Hair follicle dermal papilla cell (primary cell): ENCODE data around the gene CAPN13. TPM values are rescaled to one million over a fixed set of nuclear protein-coding genes. Genes with fewer than 3 reads are reported as not detected.

ENCODE experiments used
- small RNA-seq: library from RNA; depleted of rRNA; stranded (forward); fragments of <200 nt; gene quantifications from one replicate; pipeline ENCODE3, GENCODE V24; 2012
- total RNA-seq: library from RNA; depleted of rRNA; stranded (reverse); fragments of >200 nt; gene quantifications from 2 replicates; pipeline ENCODE4 v1.2.3, GENCODE V29; 2012

Gene CAPN13
- not detected in 2 replicates for total RNA-seq

GRCh38 chr2:30807249-30807648, at the start of gene CAPN13:
Gene CAPN13 (minus strand): TSS chr2:30807446. CDS start chr2:30787325, 20,121 bp downstream.

Small RNA genes lying within 50 kb of the gene (small RNA-seq; reads per million reads assigned to genes)
- gene AC092569.1, result not detected
